ENCODE data around the gene SZRD1. TPM values are rescaled to one million over a fixed set of nuclear protein-coding genes. Genes with fewer than 3 reads are reported as not detected.

Gene SZRD1
- total and polyA plus RNA-seq, 2 experiments from 2014 or later, result 61.1 to 92.6 TPM

GRCh38 chr1:16369821-16370220 is 2.8 kb downstream of the SZRD1 start:
- H3F3A ChIP-seq (ENCODE audit: insufficient read depth), result peaks cover 40% of the 10 kb centered on the region
- H2AFZ ChIP-seq, result no peak overlapping the region
- no peaks in the 10 kb centered on the region for H3K36me3 ChIP-seq (ENCODE audit: low read depth)
- TF ChIP-seq EZH2phosphoT487 (IDR thresholded peaks at IDR 0.05; ENCODE audit: insufficient read depth, low read depth), result no peak
- WGBS, 2 experiments (ENCODE audit: low coverage in 1 of 2, low lambda C conversion rate in 2 of 2, missing lambda C conversion rate in 2 of 2), result 95 to 98% methylated on average over 4 of the region's 4 CpGs
- no peaks in the 10 kb centered on the region for H3K27me3 ChIP-seq (replicated peaks; ENCODE audit: insufficient read depth)
- no peaks in the 10 kb centered on the region for H3K9me2 ChIP-seq (ENCODE audit: insufficient read depth)
- no peaks in the 10 kb centered on the region; the same call in 1 of the 2 replicates for H4K20me1 ChIP-seq (ENCODE audit: insufficient read depth)
- no peak overlapping the region for H3K4me3 ChIP-seq
- no peak overlapping the region for H3K4me2 ChIP-seq (ENCODE audit: unreplicated experiment)
- peaks cover 32% of the 10 kb centered on the region for H3K4me1 ChIP-seq (ENCODE audit: insufficient read depth)
- H3K27ac ChIP-seq, result no peak overlapping the region
- H3K9me3 ChIP-seq (ENCODE audit: low read depth), result no peaks in the 10 kb centered on the region
- in situ Hi-C loops (cut with MboI), result loop anchor here (25.0 kb wide), 1 partner anchor 283 kb away; no protein-coding TSS in a partner anchor
- H3K9ac ChIP-seq, result no peak overlapping the region
- H3K79me2 ChIP-seq (ENCODE audit: insufficient read depth), result peaks cover 73% of the 10 kb centered on the region
- DNase-seq, result no peak

GRCh38 chr1:16371725-16372124 is 4.7 kb downstream of the SZRD1 start:
- Histone ChIP-seq H3K79me2 (ENCODE audit: insufficient read depth) (peaks cover 92% of the 10 kb centered on the region), H3K4me3 (0 out of 2 replicates have a peak overlapping the region, but pooled peaks have one; percentile 11), H3K4me1 (ENCODE audit: insufficient read depth) (peaks cover 46% of the 10 kb centered on the region), H3F3A (ENCODE audit: insufficient read depth) (peaks cover 50% of the 10 kb centered on the region), H3K9me3 (ENCODE audit: low read depth) (no peaks in the 10 kb centered on the region), H4K20me1 (ENCODE audit: insufficient read depth) (no peaks in the 10 kb centered on the region; the same call in 1 of the 2 replicates), H3K9me2 (ENCODE audit: insufficient read depth) (no peaks in the 10 kb centered on the region), H3K36me3 (ENCODE audit: low read depth) (no peaks in the 10 kb centered on the region), H2AFZ (no peak overlapping the region), H3K27me3 (replicated peaks; ENCODE audit: insufficient read depth) (no peaks in the 10 kb centered on the region), H3K4me2 (ENCODE audit: unreplicated experiment) (peak overlapping the region; percentile 56), H3K27ac (peak overlapping the region; percentile 53), H3K9ac (no peak overlapping the region)
- WGBS, 2 experiments (ENCODE audit: low coverage in 1 of 2, low lambda C conversion rate in 2 of 2, missing lambda C conversion rate in 2 of 2), result 72 to 75% methylated on average over 5 of the region's 5 CpGs
- in situ Hi-C loops (cut with MboI), result loop anchor here (25.0 kb wide), 1 partner anchor 284 kb away; no protein-coding TSS in a partner anchor
- peak; percentile 69 for DNase-seq
- TF ChIP-seq EZH2 (IDR thresholded peaks at IDR 0.05; ENCODE audit: insufficient read depth, poor library complexity, severe bottlenecking), result no peak
- TF ChIP-seq EZH2phosphoT487 (IDR thresholded peaks at IDR 0.05; ENCODE audit: insufficient read depth, low read depth), result no peak

DNA sequence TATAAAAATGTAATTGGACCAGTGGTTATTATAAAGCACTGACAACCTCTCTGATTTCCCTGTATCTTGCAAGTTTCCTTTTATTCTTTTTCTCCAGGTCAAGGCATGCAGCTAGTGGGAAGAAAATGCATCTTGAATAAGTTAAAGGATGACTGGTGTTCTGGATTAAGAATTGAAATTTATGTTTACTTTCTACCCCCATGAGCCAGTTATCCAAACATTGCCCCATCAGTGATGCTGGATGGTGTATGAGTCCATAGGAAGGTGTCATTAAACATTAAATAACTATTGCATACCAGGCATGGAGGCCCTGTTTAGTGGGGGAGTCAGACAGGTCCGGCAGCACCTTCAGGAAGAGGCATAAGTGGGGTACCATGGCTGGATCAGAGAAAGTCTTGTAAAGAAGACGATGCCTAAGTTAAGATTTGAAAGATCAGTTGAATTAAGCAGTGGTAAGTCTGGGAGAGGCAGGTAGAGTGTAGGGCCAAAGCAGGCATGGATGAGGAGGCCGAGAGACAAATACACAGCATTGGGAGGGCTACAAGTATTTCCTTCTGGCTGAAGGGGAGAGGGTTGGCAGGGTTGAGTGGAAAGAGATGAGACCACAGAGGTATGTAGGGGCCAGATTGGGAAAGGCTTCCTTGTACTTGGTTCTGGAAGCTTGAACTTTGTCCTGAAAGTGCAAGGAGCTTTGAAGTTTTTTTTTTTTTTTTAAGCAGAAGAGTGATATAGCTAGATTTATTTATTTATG is 5.7 kb downstream of the SZRD1 start:
- TF ChIP-seq EZH2phosphoT487 (IDR thresholded peaks at IDR 0.05; ENCODE audit: insufficient read depth, low read depth), result no peak
- TF ChIP-seq EZH2 (IDR thresholded peaks at IDR 0.05; ENCODE audit: insufficient read depth, poor library complexity, severe bottlenecking), result no peak
- H3K9ac ChIP-seq, result no peak overlapping the region
- H3K27me3 ChIP-seq (replicated peaks; ENCODE audit: insufficient read depth), result no peaks in the 10 kb centered on the region
- H3K4me2 ChIP-seq (ENCODE audit: unreplicated experiment), result no peak overlapping the region
- H3K9me2 ChIP-seq (ENCODE audit: insufficient read depth), result no peaks in the 10 kb centered on the region
- no peaks in the 10 kb centered on the region for H3K36me3 ChIP-seq (ENCODE audit: low read depth)
- in situ Hi-C loops (cut with MboI), result loop anchor here (25.0 kb wide), 1 partner anchor 285 kb away; no protein-coding TSS in a partner anchor
- H4K20me1 ChIP-seq (ENCODE audit: insufficient read depth), result no peaks in the 10 kb centered on the region; the same call in 1 of the 2 replicates
- H2AFZ ChIP-seq, result no peak overlapping the region
- H3K4me3 ChIP-seq, result no peak overlapping the region
- 80 to 87% methylated on average over 3 of the region's 3 CpGs for WGBS, 2 experiments (ENCODE audit: low coverage in 1 of 2, low lambda C conversion rate in 2 of 2, missing lambda C conversion rate in 2 of 2)
- peaks cover 100% of the 10 kb centered on the region for H3K79me2 ChIP-seq (ENCODE audit: insufficient read depth)
- H3K27ac ChIP-seq, result peak overlapping the region; percentile 53
- H3K4me1 ChIP-seq (ENCODE audit: insufficient read depth), result peaks cover 46% of the 10 kb centered on the region
- H3K9me3 ChIP-seq (ENCODE audit: low read depth), result no peaks in the 10 kb centered on the region
- peak; percentile 51 for DNase-seq
- peaks cover 52% of the 10 kb centered on the region for H3F3A ChIP-seq (ENCODE audit: insufficient read depth)

DNA sequence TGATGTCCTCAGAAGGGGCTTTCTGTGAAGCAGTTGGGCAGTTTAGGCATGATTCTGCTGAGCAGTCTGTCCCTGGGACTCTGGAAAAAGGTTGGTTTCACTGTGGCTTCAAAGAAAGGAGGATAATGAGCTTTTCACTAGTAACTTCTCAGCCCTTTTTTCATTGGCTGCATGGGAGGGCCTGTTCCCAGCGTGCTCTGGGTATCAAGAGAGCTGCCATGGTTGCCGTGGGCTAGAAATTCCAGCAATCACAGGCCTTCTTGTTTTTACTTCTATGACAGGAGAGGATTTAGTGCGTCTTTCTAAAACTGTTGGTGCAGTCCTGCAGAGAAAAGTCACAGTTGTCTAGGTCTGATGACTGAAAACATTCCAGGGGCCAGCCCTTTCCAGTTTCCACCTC is 7.2 kb downstream of the SZRD1 start:
- Histone ChIP-seq H4K20me1 (ENCODE audit: insufficient read depth) (no peaks in the 10 kb centered on the region), H3K4me2 (ENCODE audit: unreplicated experiment) (no peak overlapping the region), H3K9me3 (ENCODE audit: low read depth) (no peaks in the 10 kb centered on the region), H3K36me3 (ENCODE audit: low read depth) (no peaks in the 10 kb centered on the region), H2AFZ (no peak overlapping the region), H3K9ac (no peak overlapping the region), H3K9me2 (ENCODE audit: insufficient read depth) (no peaks in the 10 kb centered on the region), H3K79me2 (ENCODE audit: insufficient read depth) (peaks cover 100% of the 10 kb centered on the region), H3K27ac (peak overlapping the region; percentile 3; the same call in 1 of the 2 replicates), H3K27me3 (replicated peaks; ENCODE audit: insufficient read depth) (no peaks in the 10 kb centered on the region), H3F3A (ENCODE audit: insufficient read depth) (peaks cover 38% of the 10 kb centered on the region), H3K4me1 (ENCODE audit: insufficient read depth) (peaks cover 37% of the 10 kb centered on the region), H3K4me3 (no peak overlapping the region)
- no peak for TF ChIP-seq EZH2 (IDR thresholded peaks at IDR 0.05; ENCODE audit: insufficient read depth, poor library complexity, severe bottlenecking)
- no peak for TF ChIP-seq EZH2phosphoT487 (IDR thresholded peaks at IDR 0.05; ENCODE audit: insufficient read depth, low read depth)
- in situ Hi-C loops (cut with MboI), result loop anchor here (25.0 kb wide), 1 partner anchor 287 kb away; no protein-coding TSS in a partner anchor
- 82 to 83% methylated on average over 3 of the region's 3 CpGs for WGBS, 2 experiments (ENCODE audit: low coverage in 1 of 2, low lambda C conversion rate in 2 of 2, missing lambda C conversion rate in 2 of 2)
- DNase-seq, result no peak
